Measurements from ENCODE around the gene TIMP3.

TIMP3 gene

DNA sequence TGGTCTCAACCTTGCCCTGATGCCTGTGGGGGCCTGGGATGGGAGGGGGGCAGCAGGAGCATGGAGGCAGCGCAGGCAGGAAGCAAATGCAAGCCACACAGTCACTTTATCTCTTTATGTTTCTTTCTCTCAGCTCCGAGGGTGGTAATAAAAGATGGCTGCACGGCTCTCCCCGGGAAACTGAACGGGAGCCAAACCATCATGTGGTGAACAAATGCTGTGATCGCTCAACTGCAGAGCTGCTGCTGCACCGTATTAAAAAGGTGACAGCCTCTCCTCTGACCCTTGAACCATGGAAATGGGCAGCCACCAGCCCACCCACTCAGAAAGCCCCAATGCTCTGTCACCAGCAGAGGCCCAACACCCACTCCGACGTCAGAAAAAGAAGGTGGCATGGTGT, 110.0 kb downstream of the TIMP3 start:
- no peaks in the 10 kb centered on the region for H3K36me3 Mint-ChIP-seq (ENCODE audit: low read depth)
- H3K4me1 Mint-ChIP-seq (ENCODE audit: low read depth), result no peaks in the 10 kb centered on the region
- H3K27me3 Mint-ChIP-seq (ENCODE audit: low read depth), result no peaks in the 10 kb centered on the region
- H3K9me3 Mint-ChIP-seq, result peaks cover 17% of the 10 kb centered on the region
- H3K4me3 Mint-ChIP-seq, result no peak overlapping the region
- no peak overlapping the region for H3K27ac Mint-ChIP-seq

Data from T-helper 1 cell treated with Interleukin-12 subunit alpha and Interleukin-12 subunit beta and Interleukin-4 antibody, amounts not matched to agents 30 μg/mL and 1 μg/mL, for 36 hours (primary cell).